Cardiac muscle cell (in vitro differentiated cells and primary cell): ENCODE results near the gene DYNC2LI1. TPM values are rescaled to one million over a fixed set of nuclear protein-coding genes. Genes with fewer than 3 reads are reported as not detected.

ENCODE experiments used
- DNase-seq, 2 donors: peaks; one replicate each; pipeline versions ENCODE4 v3.0.0 to v3.0.0-alpha.2; 2010 to 2017; ENCODE audit warnings: low read depth in 1 of 2, low spot score in 1 of 2
- H3K27ac ChIP-seq: fragments of 200-600 bp; sonication (generic); 2 replicates; pipeline ENCODE4 v1.5.1; 2016
- H3K27me3 ChIP-seq: fragments of 200-600 bp; sonication (generic); 2 replicates; pipeline ENCODE4 v1.6.0; 2016; ENCODE audit warnings: control low read depth
- H3K36me3 ChIP-seq: fragments of 200-600 bp; sonication (generic); 2 replicates; pipeline ENCODE4 v1.5.1; 2016; ENCODE audit warnings: control low read depth
- H3K4me1 ChIP-seq: fragments of 200-600 bp; sonication (generic); 2 replicates; pipeline ENCODE4 v1.8.1; 2017; ENCODE audit warnings: low read depth, mild to moderate bottlenecking, mixed run types
- H3K4me3 ChIP-seq: fragments of 200-600 bp; sonication (generic); 2 replicates; pipeline ENCODE4 v1.5.1; 2016; ENCODE audit warnings: mild to moderate bottlenecking
- H3K9me3 ChIP-seq: fragments of 200-600 bp; sonication (generic); 2 replicates; pipeline ENCODE4 v1.5.1; 2017; ENCODE audit warnings: low read depth, mild to moderate bottlenecking, control low read depth
- polyA plus RNA-seq: library from polyadenylated mRNA; unstranded; fragments of >200 nt; fragmentation: Nextera tagmentation; extraction: Ambion mirVana; gene quantifications from 2 replicates; pipeline ENCODE4 v1.2.1, GENCODE V29; 2016
- total RNA-seq: library from RNA; depleted of rRNA; stranded (reverse); fragments of >200 nt; gene quantifications from 2 replicates; pipeline ENCODE4 v1.2.3, GENCODE V29; 2016
- TF ChIP-seq, protein P1 (sequence below): IDR thresholded peaks from 2 replicates; pipeline ENCODE4 v1.5.1; 2012; ENCODE audit warnings: low read depth, mild to moderate bottlenecking, low read length

The DYNC2LI1 gene
- total and polyA plus RNA-seq, 2 experiments from 2014 or later, result 44.7 to 46.2 TPM

DNA sequence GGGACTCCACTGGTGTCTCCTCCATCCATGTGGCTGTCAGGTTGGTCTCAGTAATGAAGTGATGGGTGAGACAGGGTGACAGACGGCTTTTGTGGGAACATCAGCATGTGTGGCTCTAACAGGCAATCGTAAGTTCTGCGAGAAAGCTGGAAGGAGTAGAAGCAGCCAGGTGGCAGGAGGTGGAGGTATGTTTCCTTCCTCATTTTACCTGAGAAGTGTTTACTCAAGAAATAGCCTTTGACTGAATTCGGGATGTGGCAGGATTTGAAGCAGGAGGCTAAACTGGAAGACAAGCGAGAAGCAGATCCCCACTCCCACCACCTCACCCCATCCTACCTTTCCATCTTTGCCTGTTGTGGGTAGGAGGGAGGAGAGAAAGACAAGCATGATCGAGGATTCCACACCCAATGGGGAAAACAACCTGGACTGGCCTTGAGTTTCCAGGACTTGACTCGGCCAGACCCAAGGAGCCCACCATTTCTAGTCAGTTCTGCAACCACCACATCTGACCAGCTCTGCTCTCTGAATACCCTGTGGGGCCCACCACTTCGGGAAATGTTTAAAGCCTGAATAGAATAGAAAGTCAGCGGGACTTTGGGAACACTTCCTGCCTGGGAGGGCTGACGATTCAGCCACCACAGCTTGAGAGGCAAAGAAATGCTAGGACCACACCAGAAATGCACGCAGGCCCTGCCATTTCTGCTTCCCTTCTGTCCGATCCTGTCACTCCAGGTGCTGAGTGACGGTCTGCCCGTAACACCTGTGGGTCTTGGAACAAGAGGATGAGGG is 66.1 kb downstream of the DYNC2LI1 start:
- no peak overlapping the region for H3K4me3 ChIP-seq
- no peaks in the 10 kb centered on the region for H3K27me3 ChIP-seq
- TF ChIP-seq, protein P1, sequence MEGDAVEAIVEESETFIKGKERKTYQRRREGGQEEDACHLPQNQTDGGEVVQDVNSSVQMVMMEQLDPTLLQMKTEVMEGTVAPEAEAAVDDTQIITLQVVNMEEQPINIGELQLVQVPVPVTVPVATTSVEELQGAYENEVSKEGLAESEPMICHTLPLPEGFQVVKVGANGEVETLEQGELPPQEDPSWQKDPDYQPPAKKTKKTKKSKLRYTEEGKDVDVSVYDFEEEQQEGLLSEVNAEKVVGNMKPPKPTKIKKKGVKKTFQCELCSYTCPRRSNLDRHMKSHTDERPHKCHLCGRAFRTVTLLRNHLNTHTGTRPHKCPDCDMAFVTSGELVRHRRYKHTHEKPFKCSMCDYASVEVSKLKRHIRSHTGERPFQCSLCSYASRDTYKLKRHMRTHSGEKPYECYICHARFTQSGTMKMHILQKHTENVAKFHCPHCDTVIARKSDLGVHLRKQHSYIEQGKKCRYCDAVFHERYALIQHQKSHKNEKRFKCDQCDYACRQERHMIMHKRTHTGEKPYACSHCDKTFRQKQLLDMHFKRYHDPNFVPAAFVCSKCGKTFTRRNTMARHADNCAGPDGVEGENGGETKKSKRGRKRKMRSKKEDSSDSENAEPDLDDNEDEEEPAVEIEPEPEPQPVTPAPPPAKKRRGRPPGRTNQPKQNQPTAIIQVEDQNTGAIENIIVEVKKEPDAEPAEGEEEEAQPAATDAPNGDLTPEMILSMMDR, result no peak
- no peaks in the 10 kb centered on the region for H3K9me3 ChIP-seq
- H3K27ac ChIP-seq, result no peak overlapping the region
- H3K4me1 ChIP-seq, result no peaks in the 10 kb centered on the region
- H3K36me3 ChIP-seq, result no peaks in the 10 kb centered on the region
- DNase-seq, result no peak

DNA sequence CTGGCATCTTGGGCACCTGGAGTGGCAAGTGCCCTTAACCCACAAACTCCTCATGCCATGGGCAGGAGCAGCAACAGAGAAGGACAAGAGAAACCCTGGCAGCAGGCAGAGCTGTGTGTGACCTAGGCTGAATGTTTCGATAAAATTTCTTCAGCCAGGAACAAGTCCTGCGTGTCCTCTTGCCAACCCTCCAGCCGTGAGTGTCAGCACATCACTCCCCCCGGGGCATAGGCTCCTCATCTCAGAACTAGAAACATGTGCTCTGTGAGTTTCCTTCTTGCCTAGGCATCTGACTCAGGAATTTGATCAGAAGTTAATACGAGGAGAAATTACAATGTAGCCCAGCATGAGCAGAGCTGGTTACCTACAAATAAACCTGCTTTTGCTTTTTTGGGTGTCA is 67.1 kb downstream of the DYNC2LI1 start:
- H3K9me3 ChIP-seq, result no peaks in the 10 kb centered on the region
- no peak overlapping the region for H3K4me3 ChIP-seq
- H3K27ac ChIP-seq, result no peak overlapping the region
- H3K4me1 ChIP-seq, result no peaks in the 10 kb centered on the region
- H3K27me3 ChIP-seq, result no peaks in the 10 kb centered on the region
- TF ChIP-seq, protein P1, result no peak
- no peaks in the 10 kb centered on the region for H3K36me3 ChIP-seq
- DNase-seq, result no peak

DNA sequence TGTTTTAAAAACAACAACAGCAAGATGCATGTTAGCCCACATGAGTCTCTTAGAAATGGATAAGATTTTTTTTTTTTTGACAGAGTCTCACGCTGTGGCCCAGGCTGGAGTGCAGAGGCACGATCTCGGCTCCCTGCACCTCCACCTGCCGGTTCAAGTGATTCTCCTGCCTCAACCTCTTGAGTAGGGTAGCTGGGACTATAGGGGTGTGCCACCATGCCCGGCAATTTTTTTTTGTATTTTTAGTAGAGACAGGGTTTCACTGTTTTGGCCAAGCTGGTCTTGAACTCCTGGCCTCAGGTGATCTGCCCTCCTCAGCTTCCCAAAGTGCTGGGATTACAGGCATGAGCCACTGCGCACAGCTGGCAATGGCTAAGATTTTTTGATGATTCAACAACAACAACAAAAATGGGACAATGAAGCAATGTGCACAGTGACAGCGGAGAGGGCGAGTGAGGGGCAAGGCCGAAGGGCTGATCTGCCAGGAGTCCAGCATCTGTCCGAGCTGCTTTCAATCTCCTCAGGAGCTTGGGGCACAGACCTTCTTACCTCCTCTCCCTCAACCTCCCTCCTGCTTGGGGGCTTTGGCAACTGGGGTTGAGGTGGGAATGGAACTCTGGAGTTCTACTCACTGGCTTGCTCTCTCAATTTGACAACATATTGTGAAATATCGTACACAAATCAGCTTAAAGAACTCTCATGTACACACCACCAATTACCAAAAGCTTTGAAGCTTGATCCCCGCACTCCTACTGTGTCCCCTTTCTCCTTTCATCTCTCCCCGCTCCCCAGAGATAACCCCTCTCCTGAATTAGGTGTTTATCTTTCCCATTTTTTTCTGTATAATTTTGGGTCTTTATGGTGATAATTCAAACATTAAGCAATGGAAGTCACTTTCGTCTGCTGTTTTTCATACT is 68.4 kb downstream of the DYNC2LI1 start:
- no peak for DNase-seq
- H3K9me3 ChIP-seq, result no peaks in the 10 kb centered on the region
- H3K4me3 ChIP-seq, result no peak overlapping the region
- no peak overlapping the region for H3K27ac ChIP-seq
- no peaks in the 10 kb centered on the region for H3K36me3 ChIP-seq
- H3K27me3 ChIP-seq, result no peaks in the 10 kb centered on the region
- TF ChIP-seq, protein P1, result no peak
- H3K4me1 ChIP-seq, result no peaks in the 10 kb centered on the region

DNA sequence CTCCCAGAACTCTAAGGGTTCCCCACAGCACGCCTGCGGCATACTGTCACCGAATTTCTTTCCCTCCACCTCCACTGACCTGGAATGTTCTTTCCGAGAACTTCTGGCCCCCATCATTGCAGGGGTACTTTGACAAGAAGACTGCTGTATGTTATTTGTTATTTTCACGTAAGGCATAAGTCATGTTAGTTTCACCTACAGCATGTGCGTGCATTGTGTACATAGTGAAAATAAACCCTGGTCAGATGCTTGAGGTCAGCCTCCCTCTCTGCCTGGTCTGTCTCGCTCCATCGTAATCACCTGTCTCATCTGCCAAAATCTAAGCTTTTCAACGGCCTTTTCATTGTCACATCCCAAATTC is 69.0 kb downstream of the DYNC2LI1 start:
- no peaks in the 10 kb centered on the region for H3K27me3 ChIP-seq
- TF ChIP-seq, protein P1, result no peak
- no peaks in the 10 kb centered on the region for H3K4me1 ChIP-seq
- no peak overlapping the region for H3K27ac ChIP-seq
- no peak overlapping the region for H3K4me3 ChIP-seq
- H3K36me3 ChIP-seq, result no peaks in the 10 kb centered on the region
- no peaks in the 10 kb centered on the region for H3K9me3 ChIP-seq
- DNase-seq, result no peak

DNA sequence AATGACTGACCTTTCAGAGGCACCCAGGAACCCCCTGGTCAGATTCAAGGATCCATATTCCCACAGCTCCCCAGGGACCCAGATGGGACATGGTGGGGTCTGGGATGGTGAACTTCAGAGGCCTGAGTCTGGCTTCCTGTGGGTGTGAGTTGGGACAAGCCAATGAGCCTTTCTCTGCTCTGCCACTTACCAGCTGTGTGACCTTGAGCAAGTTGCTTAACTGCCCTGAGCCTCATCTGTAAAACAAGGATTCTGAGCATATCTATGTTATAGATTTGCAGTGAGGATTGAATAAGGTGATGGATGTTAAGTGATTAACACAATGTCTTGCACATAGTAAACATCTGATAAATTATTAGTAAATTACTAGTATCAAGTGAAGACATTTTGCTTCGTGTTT is 71.3 kb downstream of the DYNC2LI1 start:
- H3K4me3 ChIP-seq, result no peak overlapping the region
- H3K27me3 ChIP-seq, result no peaks in the 10 kb centered on the region
- no peaks in the 10 kb centered on the region for H3K36me3 ChIP-seq
- TF ChIP-seq, protein P1, result no peak
- H3K4me1 ChIP-seq, result no peaks in the 10 kb centered on the region
- no peak overlapping the region for H3K27ac ChIP-seq
- no peaks in the 10 kb centered on the region for H3K9me3 ChIP-seq
- no peak for DNase-seq
